ENCODE measurements around the gene UNC5C.

UNC5C gene

DNA sequence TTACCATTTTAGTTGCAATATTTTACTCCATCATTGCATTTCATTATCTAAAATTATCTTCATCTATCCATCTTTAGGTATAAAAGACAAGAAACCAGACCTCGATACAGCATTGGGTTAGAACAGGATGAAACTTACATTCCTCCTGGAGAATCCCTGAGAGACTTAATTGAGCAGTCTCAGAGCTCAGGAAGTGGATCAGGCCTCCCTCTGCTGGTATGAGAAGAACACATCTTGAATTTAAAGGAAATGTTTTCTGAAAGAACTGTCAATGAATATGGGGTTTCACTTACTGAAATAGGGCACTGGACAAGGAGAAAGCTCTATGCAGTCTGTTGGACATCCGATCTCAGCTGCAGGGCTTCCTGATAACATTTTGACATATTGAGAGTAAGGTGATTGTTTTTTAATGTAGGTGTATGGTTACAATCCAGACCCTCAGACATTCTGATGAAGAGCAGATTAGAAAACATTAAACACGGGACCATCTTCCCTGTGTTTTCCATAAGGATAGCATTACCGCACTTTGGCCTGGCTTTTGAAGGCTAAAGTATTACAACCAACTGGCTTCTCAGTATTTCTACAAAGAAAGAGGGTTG lies 423.8 kb downstream of the UNC5C start:
- peak; percentile 68 for DNase-seq (ENCODE audit: low spot score)

DNA sequence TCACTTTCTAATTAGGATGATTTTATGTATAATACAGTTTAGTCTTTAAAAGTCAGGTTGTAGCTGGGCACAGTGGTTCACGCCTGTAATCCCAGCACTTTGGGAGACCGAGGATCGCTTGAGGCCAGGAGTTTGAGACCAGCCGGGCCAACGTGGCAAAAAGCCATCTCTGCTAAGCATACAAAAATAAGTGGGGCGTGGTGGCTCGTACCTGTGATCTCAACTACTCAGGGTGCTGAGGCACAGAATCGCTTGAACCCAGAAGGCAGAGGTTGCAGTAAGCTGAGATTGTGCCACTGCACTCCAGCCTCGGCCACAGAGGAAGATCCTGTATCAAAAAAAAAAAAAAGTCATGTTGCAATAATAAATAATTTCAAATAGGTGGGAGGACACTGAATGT lies 426.8 kb downstream of the UNC5C start:
- no peak for DNase-seq (ENCODE audit: low spot score)

DNA sequence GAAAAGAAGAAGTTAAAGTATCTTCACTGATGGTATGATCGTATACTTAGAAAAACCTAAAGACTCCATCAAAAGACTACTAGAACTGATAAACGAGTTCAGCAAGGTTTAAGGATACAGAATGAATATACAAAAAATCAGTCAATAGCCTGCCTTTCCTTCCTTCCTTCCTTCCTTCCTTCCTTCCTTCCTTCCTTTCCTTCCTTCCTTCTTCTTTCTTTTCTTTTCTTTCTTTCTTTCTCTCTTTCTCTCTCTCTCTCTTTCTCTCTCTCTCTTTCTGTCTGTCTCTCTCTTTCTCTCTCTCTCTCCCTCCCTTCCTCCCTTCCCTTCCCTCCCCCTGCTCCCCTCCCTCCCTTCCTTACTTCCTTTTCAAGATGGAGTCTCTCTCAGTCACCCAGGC lies 428.3 kb downstream of the UNC5C start:
- no peak for DNase-seq (ENCODE audit: low spot score)

DNA sequence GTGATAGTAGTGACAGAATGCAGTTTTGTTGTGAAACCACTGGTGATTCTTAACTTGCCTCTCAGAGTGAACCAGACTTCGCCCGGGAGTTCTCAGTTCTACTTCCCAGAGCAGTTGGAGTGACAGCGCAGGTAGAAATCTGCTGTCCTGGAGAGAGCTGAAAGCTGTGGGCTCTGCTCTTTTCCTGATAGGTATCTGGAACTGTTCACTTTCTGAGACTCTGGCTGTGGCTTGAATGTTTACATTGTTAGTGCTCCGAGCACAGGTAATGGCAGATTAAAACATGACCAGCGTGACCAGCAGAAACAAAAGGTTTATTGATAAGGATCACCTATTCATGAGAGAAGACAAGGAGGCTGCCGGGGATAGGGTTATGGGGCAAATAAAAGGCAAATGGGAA lies 430.3 kb downstream of the UNC5C start:
- no peak for DNase-seq (ENCODE audit: low spot score)

DNA sequence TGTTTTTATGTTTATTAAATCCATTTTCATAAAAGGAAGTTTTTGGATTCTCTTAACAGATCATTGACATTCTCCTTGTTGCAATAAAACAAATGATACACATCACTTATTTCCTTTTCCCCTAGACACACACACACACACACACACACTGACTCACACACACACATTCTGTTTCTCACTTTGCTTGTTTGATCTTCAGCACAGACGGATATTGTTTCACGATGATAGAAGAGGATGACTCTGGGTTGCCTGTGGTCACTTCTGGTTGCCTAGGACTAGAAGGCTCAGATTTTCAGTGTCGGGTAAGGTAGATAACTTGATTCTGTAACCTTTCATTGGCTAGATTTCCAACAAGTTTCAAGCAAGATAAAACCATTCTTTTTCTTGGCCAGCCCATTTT lies 434.3 kb downstream of the UNC5C start:
- no peak for DNase-seq (ENCODE audit: low spot score)
